Astrocyte (in vitro differentiated cells and primary cell): Measurements from ENCODE around the gene CYLD. TPM values are rescaled to one million over a fixed set of nuclear protein-coding genes. Genes with fewer than 3 reads are reported as not detected.

Source experiments
- DNase-seq: peaks from one replicate; pipeline ENCODE4 v3.0.0-alpha.2; 2010; ENCODE audit warnings: low read depth
- FAIRE-seq: peaks from 2 replicates; lab custom pipeline; 2011; peaks lifted over from hg19 to GRCh38; lab: Jason Lieb, UNC
- H2AFZ ChIP-seq: 2 replicates; pipeline ENCODE4 v1.6.0; 2012; ENCODE audit warnings: low read depth, low read length, inconsistent platforms
- H3K27ac ChIP-seq: 2 replicates; pipeline ENCODE4 v1.5.1; 2011; ENCODE audit warnings: low read depth, low read length, inconsistent platforms
- H3K27me3 ChIP-seq: 2 replicates; pipeline ENCODE4 v1.6.0; 2011; ENCODE audit warnings: low read length, inconsistent platforms; ENCODE audit not compliant: insufficient read depth
- H3K36me3 ChIP-seq: 2 replicates; pipeline ENCODE4 v1.5.1; 2011; ENCODE audit warnings: low read length, inconsistent platforms; ENCODE audit not compliant: insufficient read depth
- H3K4me1 ChIP-seq: 2 replicates; pipeline ENCODE4 v1.5.1; 2011; ENCODE audit warnings: low read length, inconsistent platforms; ENCODE audit not compliant: insufficient read depth
- H3K4me2 ChIP-seq: 2 replicates; pipeline ENCODE4 v1.6.0; 2012; ENCODE audit warnings: low read length, inconsistent platforms
- H3K4me3 ChIP-seq: 2 replicates; pipeline ENCODE4 v1.5.1; 2011; ENCODE audit warnings: low read depth, mild to moderate bottlenecking, low read length, inconsistent platforms; ENCODE audit not compliant: insufficient read depth
- H3K79me2 ChIP-seq: 2 replicates; pipeline ENCODE4 v1.6.0; 2012; ENCODE audit warnings: mild to moderate bottlenecking, low read length, inconsistent platforms; ENCODE audit not compliant: insufficient read depth
- H3K9ac ChIP-seq: 2 replicates; pipeline ENCODE4 v1.6.0; 2012; ENCODE audit warnings: mild to moderate bottlenecking, low read length, inconsistent platforms
- H3K9me3 ChIP-seq: 2 replicates; pipeline ENCODE4 v1.5.1; 2012; ENCODE audit warnings: low read depth, mild to moderate bottlenecking, low read length, inconsistent platforms; ENCODE audit not compliant: insufficient read depth
- H4K20me1 ChIP-seq: 2 replicates; pipeline ENCODE4 v1.6.0; 2012; ENCODE audit warnings: low read length, inconsistent platforms; ENCODE audit not compliant: insufficient read depth
- H3K27ac Mint-ChIP-seq: one replicate; pipeline ENCODE4 v1.8.0; 2021; ENCODE audit warnings: mild to moderate bottlenecking, mixed read lengths; ENCODE audit not compliant: unreplicated experiment
- H3K27me3 Mint-ChIP-seq: one replicate; pipeline ENCODE4 v1.8.0; 2021; ENCODE audit warnings: low read depth, mixed read lengths; ENCODE audit not compliant: unreplicated experiment
- H3K36me3 Mint-ChIP-seq: one replicate; pipeline ENCODE4 v1.8.0; 2021; ENCODE audit warnings: low read depth, mixed read lengths; ENCODE audit not compliant: unreplicated experiment
- H3K4me1 Mint-ChIP-seq: one replicate; pipeline ENCODE4 v1.8.0; 2021; ENCODE audit warnings: low read depth, mixed read lengths; ENCODE audit not compliant: unreplicated experiment
- H3K4me3 Mint-ChIP-seq: one replicate; pipeline ENCODE4 v1.8.0; 2021; ENCODE audit warnings: mild to moderate bottlenecking, moderate library complexity, mixed read lengths; ENCODE audit not compliant: unreplicated experiment
- H3K9me3 Mint-ChIP-seq: one replicate; pipeline ENCODE4 v1.8.0; 2021; ENCODE audit warnings: mild to moderate bottlenecking, mixed read lengths; ENCODE audit not compliant: unreplicated experiment
- EZH2 ChIP-seq: IDR thresholded peaks from 2 replicates; pipeline ENCODE4 v1.6.1; 2012; ENCODE audit warnings: mild to moderate bottlenecking, low read length, inconsistent platforms; ENCODE audit not compliant: insufficient read depth
- total RNA-seq: library from RNA; stranded (reverse); gene quantifications from 2 replicates; pipeline ENCODE4 v1.2.1, GENCODE V29; 2021
- TF ChIP-seq, protein P1 (sequence below): IDR thresholded peaks from 2 replicates; pipeline ENCODE4 v1.5.1; 2011; ENCODE audit warnings: low read depth, mild to moderate bottlenecking, inconsistent platforms, low read length, moderate library complexity; ENCODE audit not compliant: insufficient read depth

Gene CYLD
- total RNA-seq, 1 donor from 2014 or later, result 34.2 TPM

DNA sequence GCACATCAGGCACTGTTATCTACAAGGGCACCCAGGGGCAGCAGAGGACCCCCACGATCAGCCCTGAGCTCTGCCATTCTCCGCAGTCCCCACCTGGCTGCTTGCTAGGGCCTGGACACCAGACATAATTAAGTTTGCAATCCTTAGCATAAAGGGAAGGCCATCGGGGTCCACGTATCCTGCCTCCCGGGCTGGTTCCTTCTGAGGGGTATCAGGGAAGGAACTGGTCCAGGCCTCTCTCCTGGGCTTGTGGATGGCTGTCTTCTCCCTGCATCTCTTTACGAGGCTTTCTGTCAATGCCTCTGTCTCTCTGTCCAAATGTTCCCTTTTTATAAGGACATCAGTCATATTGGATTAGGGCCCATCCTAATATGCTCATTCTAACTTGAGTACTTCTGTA is 77.8 kb downstream of the CYLD start:
- H3K4me1 ChIP-seq, result no peaks in the 10 kb centered on the region
- H3K27ac Mint-ChIP-seq, result no peak overlapping the region
- H4K20me1 ChIP-seq, result no peaks in the 10 kb centered on the region
- H3K4me1 Mint-ChIP-seq, result no peaks in the 10 kb centered on the region
- no peak overlapping the region for H3K4me3 ChIP-seq
- H3K9ac ChIP-seq, result no peak overlapping the region
- no peaks in the 10 kb centered on the region for H3K79me2 ChIP-seq
- H3K27ac ChIP-seq, result no peak overlapping the region
- TF ChIP-seq, protein P1, sequence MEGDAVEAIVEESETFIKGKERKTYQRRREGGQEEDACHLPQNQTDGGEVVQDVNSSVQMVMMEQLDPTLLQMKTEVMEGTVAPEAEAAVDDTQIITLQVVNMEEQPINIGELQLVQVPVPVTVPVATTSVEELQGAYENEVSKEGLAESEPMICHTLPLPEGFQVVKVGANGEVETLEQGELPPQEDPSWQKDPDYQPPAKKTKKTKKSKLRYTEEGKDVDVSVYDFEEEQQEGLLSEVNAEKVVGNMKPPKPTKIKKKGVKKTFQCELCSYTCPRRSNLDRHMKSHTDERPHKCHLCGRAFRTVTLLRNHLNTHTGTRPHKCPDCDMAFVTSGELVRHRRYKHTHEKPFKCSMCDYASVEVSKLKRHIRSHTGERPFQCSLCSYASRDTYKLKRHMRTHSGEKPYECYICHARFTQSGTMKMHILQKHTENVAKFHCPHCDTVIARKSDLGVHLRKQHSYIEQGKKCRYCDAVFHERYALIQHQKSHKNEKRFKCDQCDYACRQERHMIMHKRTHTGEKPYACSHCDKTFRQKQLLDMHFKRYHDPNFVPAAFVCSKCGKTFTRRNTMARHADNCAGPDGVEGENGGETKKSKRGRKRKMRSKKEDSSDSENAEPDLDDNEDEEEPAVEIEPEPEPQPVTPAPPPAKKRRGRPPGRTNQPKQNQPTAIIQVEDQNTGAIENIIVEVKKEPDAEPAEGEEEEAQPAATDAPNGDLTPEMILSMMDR, result no peak
- no peak for TF ChIP-seq EZH2
- H3K27me3 Mint-ChIP-seq, result peaks cover 7% of the 10 kb centered on the region
- FAIRE-seq (no peak), DNase-seq (no peak)
- H3K9me3 ChIP-seq, result no peaks in the 10 kb centered on the region
- H3K27me3 ChIP-seq, result no peaks in the 10 kb centered on the region
- H3K4me2 ChIP-seq, result no peak overlapping the region
- H3K36me3 ChIP-seq, result no peaks in the 10 kb centered on the region
- no peak overlapping the region for H3K4me3 Mint-ChIP-seq
- no peaks in the 10 kb centered on the region for H3K9me3 Mint-ChIP-seq
- H3K36me3 Mint-ChIP-seq, result no peaks in the 10 kb centered on the region
- no peak overlapping the region for H2AFZ ChIP-seq

DNA sequence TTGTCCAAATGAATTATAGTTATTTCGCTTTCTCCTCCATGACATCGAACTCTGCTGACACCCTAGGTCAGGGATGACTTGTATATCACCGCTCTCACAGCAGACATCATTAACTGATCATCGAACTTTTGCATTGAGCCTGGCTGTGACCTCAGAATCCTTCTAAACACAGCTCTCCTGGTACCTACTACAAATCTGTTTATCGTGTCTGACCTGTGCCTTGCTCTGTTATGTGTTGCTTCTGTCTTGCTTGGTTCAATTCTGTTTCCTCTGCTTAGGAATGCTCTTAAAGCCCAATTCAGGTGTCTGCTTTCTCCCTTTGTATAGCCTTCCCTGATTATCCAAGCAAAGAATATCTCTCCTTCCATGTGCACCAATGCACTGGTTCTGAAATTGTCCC is 78.3 kb downstream of the CYLD start:
- H3K27me3 Mint-ChIP-seq, result peaks cover 7% of the 10 kb centered on the region
- no peaks in the 10 kb centered on the region for H3K9me3 Mint-ChIP-seq
- no peaks in the 10 kb centered on the region for H3K27me3 ChIP-seq
- no peak overlapping the region for H3K27ac ChIP-seq
- no peak overlapping the region for H3K27ac Mint-ChIP-seq
- FAIRE-seq (no peak), DNase-seq (no peak)
- H3K9me3 ChIP-seq, result no peaks in the 10 kb centered on the region
- no peaks in the 10 kb centered on the region for H3K4me1 ChIP-seq
- no peak overlapping the region for H2AFZ ChIP-seq
- no peaks in the 10 kb centered on the region for H3K4me1 Mint-ChIP-seq
- no peak overlapping the region for H3K4me2 ChIP-seq
- H3K4me3 Mint-ChIP-seq, result no peak overlapping the region
- H3K36me3 ChIP-seq, result no peaks in the 10 kb centered on the region
- no peaks in the 10 kb centered on the region for H3K79me2 ChIP-seq
- TF ChIP-seq EZH2, result no peak
- TF ChIP-seq, protein P1, result no peak
- H3K36me3 Mint-ChIP-seq, result no peaks in the 10 kb centered on the region
- H3K9ac ChIP-seq, result no peak overlapping the region
- no peak overlapping the region for H3K4me3 ChIP-seq
- no peaks in the 10 kb centered on the region for H4K20me1 ChIP-seq

DNA sequence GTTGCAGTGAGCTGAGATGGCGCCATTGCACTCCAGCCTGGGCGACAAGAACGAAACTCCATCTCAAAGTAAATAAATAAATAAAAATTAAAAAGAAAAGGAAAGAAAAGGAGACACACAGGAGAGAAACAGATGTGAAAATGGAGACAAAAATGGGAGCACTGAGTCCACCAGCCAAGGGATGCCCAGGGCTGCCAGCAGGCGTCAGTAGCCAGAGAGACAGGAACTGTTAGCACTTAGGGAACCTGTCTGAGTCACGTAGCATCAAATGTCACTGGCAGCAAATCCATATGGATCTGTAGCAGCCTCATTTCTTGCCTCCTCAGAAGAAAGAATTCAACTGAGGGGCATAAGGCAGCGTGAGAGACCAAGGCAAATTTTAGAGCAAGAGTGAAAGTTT is 79.7 kb downstream of the CYLD start:
- DNase-seq (no peak), FAIRE-seq (no peak)
- no peaks in the 10 kb centered on the region for H3K9me3 Mint-ChIP-seq
- H3K36me3 ChIP-seq, result no peaks in the 10 kb centered on the region
- no peak overlapping the region for H2AFZ ChIP-seq
- H3K27ac ChIP-seq, result no peak overlapping the region
- H3K79me2 ChIP-seq, result no peaks in the 10 kb centered on the region
- no peak overlapping the region for H3K9ac ChIP-seq
- H3K27me3 ChIP-seq, result no peaks in the 10 kb centered on the region
- H3K4me1 Mint-ChIP-seq, result no peaks in the 10 kb centered on the region
- H3K27me3 Mint-ChIP-seq, result peaks cover 4% of the 10 kb centered on the region
- no peak overlapping the region for H3K4me3 ChIP-seq
- H4K20me1 ChIP-seq, result no peaks in the 10 kb centered on the region
- no peak overlapping the region for H3K4me3 Mint-ChIP-seq
- H3K27ac Mint-ChIP-seq, result no peak overlapping the region
- H3K36me3 Mint-ChIP-seq, result no peaks in the 10 kb centered on the region
- H3K4me1 ChIP-seq, result no peaks in the 10 kb centered on the region
- H3K9me3 ChIP-seq, result no peaks in the 10 kb centered on the region
- TF ChIP-seq, protein P1, result no peak
- TF ChIP-seq EZH2, result no peak
- no peak overlapping the region for H3K4me2 ChIP-seq
